T-helper 1 cell treated with Interleukin-12 subunit alpha and Interleukin-12 subunit beta and Interleukin-4 antibody, amounts not matched to agents 30 μg/mL and 1 μg/mL, for 36 hours (primary cell): Measurements from ENCODE around the gene CD163.
"Not testable (repeated sequence)": the region's sequence is repeated elsewhere in the genome, so short reads cannot be mapped to it uniquely, and the experiment has no call there.

ENCODE experiments used
- H3K27ac Mint-ChIP-seq: one replicate; pipeline ENCODE4 v1.8.0; 2021; ENCODE audit warnings: mild to moderate bottlenecking, mixed read lengths
- H3K27me3 Mint-ChIP-seq: one replicate; pipeline ENCODE4 v1.8.0; 2021; ENCODE audit warnings: low read depth, mixed read lengths
- H3K36me3 Mint-ChIP-seq: one replicate; pipeline ENCODE4 v1.8.0; 2021; ENCODE audit warnings: low read depth, mixed read lengths
- H3K4me1 Mint-ChIP-seq: one replicate; pipeline ENCODE4 v1.8.0; 2021; ENCODE audit warnings: low read depth, mixed read lengths
- H3K4me3 Mint-ChIP-seq: one replicate; pipeline ENCODE4 v1.8.0; 2021; ENCODE audit warnings: mild to moderate bottlenecking, moderate library complexity, mixed read lengths
- H3K9me3 Mint-ChIP-seq: one replicate; pipeline ENCODE4 v1.8.0; 2021; ENCODE audit warnings: mixed read lengths

CD163 gene

GRCh38 chr12:7503686-7504415 is at the start of gene CD163:
Gene CD163, minus strand, starts transcription at chr12:7503777. Its CDS starts 87 bp downstream, at chr12:7503690.
- H3K4me3 Mint-ChIP-seq, result no peak within 1 kb of the TSS
- no peak within 1 kb of the TSS for H3K27ac Mint-ChIP-seq
- H3K36me3 Mint-ChIP-seq, result no peaks in the 10 kb centered on the region
- peaks cover 14% of the 10 kb centered on the region for H3K27me3 Mint-ChIP-seq
- H3K4me1 Mint-ChIP-seq, result no peaks in the 10 kb centered on the region
- H3K9me3 Mint-ChIP-seq, result peaks cover 5% of the 10 kb centered on the region

- Mint-ChIP-seq H3K9me3 (peaks cover 3% of the 10 kb centered on the region), H3K4me1 (no peaks in the 10 kb centered on the region), H3K36me3 (no peaks in the 10 kb centered on the region), H3K27ac (no peak overlapping the region), H3K27me3 (peaks cover 9% of the 10 kb centered on the region), H3K4me3 (no peak overlapping the region)
Measured at GRCh38 chr12:7542813-7543212, 39.2 kb upstream of the CD163 start.

- Mint-ChIP-seq H3K4me3 (no peak overlapping the region), H3K27me3 (peaks cover 9% of the 10 kb centered on the region), H3K36me3 (no peaks in the 10 kb centered on the region), H3K9me3 (peaks cover 1% of the 10 kb centered on the region), H3K27ac (no peak overlapping the region), H3K4me1 (no peaks in the 10 kb centered on the region)
Measured at GRCh38 chr12:7542046-7542445, 38.5 kb upstream of the CD163 start.

GRCh38 chr12:7514416-7514815 is 10.8 kb upstream of the CD163 start:
- Mint-ChIP-seq H3K36me3 (no peaks in the 10 kb centered on the region), H3K9me3 (no peaks in the 10 kb centered on the region), H3K4me3 (no peak overlapping the region), H3K27me3 (no peaks in the 10 kb centered on the region), H3K27ac (no peak overlapping the region), H3K4me1 (no peaks in the 10 kb centered on the region)

GRCh38 chr12:7512553-7512952 is 9.0 kb upstream of the CD163 start:
- Mint-ChIP-seq H3K4me3 (no peak overlapping the region), H3K36me3 (no peaks in the 10 kb centered on the region), H3K27me3 (peaks cover 5% of the 10 kb centered on the region), H3K4me1 (no peaks in the 10 kb centered on the region), H3K27ac (no peak overlapping the region), H3K9me3 (peaks cover 5% of the 10 kb centered on the region)

- H3K36me3 Mint-ChIP-seq, H3K9me3 Mint-ChIP-seq, H3K27ac Mint-ChIP-seq, H3K4me1 Mint-ChIP-seq, H3K4me3 Mint-ChIP-seq, H3K27me3 Mint-ChIP-seq: not testable (repeated sequence)
Measured at GRCh38 chr12:7509793-7510470, 6.4 kb upstream of the CD163 start.

GRCh38 chr12:7502612-7503011 is 965 bp downstream of the CD163 start:
- no peaks in the 10 kb centered on the region for H3K9me3 Mint-ChIP-seq
- H3K27ac Mint-ChIP-seq, result no peak overlapping the region
- H3K36me3 Mint-ChIP-seq, result no peaks in the 10 kb centered on the region
- H3K4me3 Mint-ChIP-seq, result no peak overlapping the region
- H3K4me1 Mint-ChIP-seq, result no peaks in the 10 kb centered on the region
- peaks cover 14% of the 10 kb centered on the region for H3K27me3 Mint-ChIP-seq

GRCh38 chr12:7501031-7501588 is 2.5 kb downstream of the CD163 start:
- H3K9me3 Mint-ChIP-seq, result no peaks in the 10 kb centered on the region

GRCh38 chr12:7499636-7500035 is 3.9 kb downstream of the CD163 start:
- Mint-ChIP-seq H3K36me3 (no peaks in the 10 kb centered on the region), H3K27me3 (peaks cover 14% of the 10 kb centered on the region)

More at GRCh38 chr12:7501031-7501588, 2.5 kb downstream of the CD163 start:
- Mint-ChIP-seq H3K4me3 (no peak overlapping the region), H3K36me3 (no peaks in the 10 kb centered on the region), H3K27ac (no peak overlapping the region), H3K4me1 (no peaks in the 10 kb centered on the region), H3K27me3 (peaks cover 14% of the 10 kb centered on the region)

GRCh38 chr12:7498809-7499208 is 4.8 kb downstream of the CD163 start:
- Mint-ChIP-seq H3K4me1 (no peaks in the 10 kb centered on the region), H3K4me3 (no peak overlapping the region), H3K27me3 (peaks cover 14% of the 10 kb centered on the region), H3K27ac (no peak overlapping the region), H3K36me3 (no peaks in the 10 kb centered on the region), H3K9me3 (no peaks in the 10 kb centered on the region)

More at GRCh38 chr12:7499636-7500035, 3.9 kb downstream of the CD163 start:
- no peaks in the 10 kb centered on the region for H3K4me1 Mint-ChIP-seq
- H3K9me3 Mint-ChIP-seq, result no peaks in the 10 kb centered on the region
- H3K4me3 Mint-ChIP-seq, result no peak overlapping the region
- H3K27ac Mint-ChIP-seq, result no peak overlapping the region

GRCh38 chr12:7497661-7498060 is 5.9 kb downstream of the CD163 start:
- Mint-ChIP-seq H3K9me3 (no peaks in the 10 kb centered on the region), H3K27ac (no peak overlapping the region), H3K4me1 (no peaks in the 10 kb centered on the region), H3K4me3 (no peak overlapping the region), H3K27me3 (peaks cover 12% of the 10 kb centered on the region), H3K36me3 (no peaks in the 10 kb centered on the region)

- H3K4me3 Mint-ChIP-seq, result no peak overlapping the region
- no peaks in the 10 kb centered on the region for H3K4me1 Mint-ChIP-seq
- H3K9me3 Mint-ChIP-seq, result no peaks in the 10 kb centered on the region
- H3K27ac Mint-ChIP-seq, result no peak overlapping the region
- no peaks in the 10 kb centered on the region for H3K36me3 Mint-ChIP-seq
- H3K27me3 Mint-ChIP-seq, result peaks cover 15% of the 10 kb centered on the region
Measured at GRCh38 chr12:7496451-7496850, 7.1 kb downstream of the CD163 start.

- Mint-ChIP-seq H3K4me3 (no peak overlapping the region), H3K9me3 (no peaks in the 10 kb centered on the region), H3K27me3 (peaks cover 11% of the 10 kb centered on the region), H3K36me3 (no peaks in the 10 kb centered on the region), H3K27ac (no peak overlapping the region), H3K4me1 (no peaks in the 10 kb centered on the region)
Measured at GRCh38 chr12:7495136-7495535, 8.4 kb downstream of the CD163 start.

GRCh38 chr12:7493006-7493405 is 10.6 kb downstream of the CD163 start:
- H3K9me3 Mint-ChIP-seq, result no peaks in the 10 kb centered on the region
- H3K27ac Mint-ChIP-seq, result no peak overlapping the region

GRCh38 chr12:7486512-7486911 is 17.1 kb downstream of the CD163 start:
- Mint-ChIP-seq H3K9me3 (no peaks in the 10 kb centered on the region), H3K36me3 (no peaks in the 10 kb centered on the region), H3K4me1 (no peaks in the 10 kb centered on the region), H3K4me3 (no peak overlapping the region), H3K27ac (no peak overlapping the region), H3K27me3 (no peaks in the 10 kb centered on the region)

More at GRCh38 chr12:7493006-7493405, 10.6 kb downstream of the CD163 start:
- Mint-ChIP-seq H3K4me1 (no peaks in the 10 kb centered on the region), H3K36me3 (no peaks in the 10 kb centered on the region), H3K27me3 (peaks cover 5% of the 10 kb centered on the region), H3K4me3 (no peak overlapping the region)
